Measurements from ENCODE around the gene CTIF. TPM values are rescaled to one million over a fixed set of nuclear protein-coding genes. Genes with fewer than 3 reads are reported as not detected.

CTIF gene
- total RNA-seq, 3 donors from 2014 or later = 13.2 to 50.3 (median 19.6) TPM

- H3K9me3 ChIP-seq = no peaks in the 10 kb centered on the region
- TF ChIP-seq CTCF (IDR thresholded peaks at IDR 0.05) = no peak
- no peak for ATAC-seq
- H3K4me1 ChIP-seq (ENCODE audit: low read depth) = peaks cover 6% of the 10 kb centered on the region
- intact Hi-C loops (cut with DNase I, micrococcal nuclease) = no loop called here
- no peak for DNase-seq
- H3K4me3 ChIP-seq = no peak overlapping the region
- H3K36me3 ChIP-seq (ENCODE audit: low read depth) = no peaks in the 10 kb centered on the region
Observed at GRCh38 chr18:48617844-48618497, 79.1 kb downstream of the CTIF start.

- ATAC-seq (no peak), DNase-seq (no peak)
- Histone ChIP-seq H3K36me3 (ENCODE audit: low read depth) (no peaks in the 10 kb centered on the region), H3K9me3 (no peaks in the 10 kb centered on the region), H3K4me1 (ENCODE audit: low read depth) (peaks cover 6% of the 10 kb centered on the region), H3K4me3 (no peak overlapping the region)
- TF ChIP-seq CTCF (IDR thresholded peaks at IDR 0.05) = no peak
- intact Hi-C loops (cut with DNase I, micrococcal nuclease) = no loop called here
Observed at GRCh38 chr18:48619016-48619415, 80.2 kb downstream of the CTIF start.

GRCh38 chr18:48619501-48619900 is 80.7 kb downstream of the CTIF start:
- DNase-seq (no peak), ATAC-seq (no peak)
- Histone ChIP-seq H3K36me3 (ENCODE audit: low read depth) (no peaks in the 10 kb centered on the region), H3K4me3 (no peak overlapping the region), H3K4me1 (ENCODE audit: low read depth) (peaks cover 6% of the 10 kb centered on the region), H3K9me3 (no peaks in the 10 kb centered on the region)
- intact Hi-C loops (cut with DNase I, micrococcal nuclease) = no loop called here
- no peak for TF ChIP-seq CTCF (IDR thresholded peaks at IDR 0.05)

GRCh38 chr18:48620071-48620470 is 81.2 kb downstream of the CTIF start:
- DNase-seq = no peak
- H3K4me1 ChIP-seq (ENCODE audit: low read depth) = peaks cover 6% of the 10 kb centered on the region
- no peak overlapping the region for H3K4me3 ChIP-seq
- no peaks in the 10 kb centered on the region for H3K36me3 ChIP-seq (ENCODE audit: low read depth)
- no peaks in the 10 kb centered on the region for H3K9me3 ChIP-seq
- no peak for TF ChIP-seq CTCF (IDR thresholded peaks at IDR 0.05)
- no peak for ATAC-seq
- intact Hi-C loops (cut with DNase I, micrococcal nuclease) = no loop called here

GRCh38 chr18:48621240-48621639 is 82.4 kb downstream of the CTIF start:
- H3K36me3 ChIP-seq (ENCODE audit: low read depth) = no peaks in the 10 kb centered on the region
- no peaks in the 10 kb centered on the region for H3K9me3 ChIP-seq
- DNase-seq (no peak), ATAC-seq (no peak)
- intact Hi-C loops (cut with DNase I, micrococcal nuclease) = no loop called here
- no peak overlapping the region for H3K4me3 ChIP-seq
- no peaks in the 10 kb centered on the region for H3K4me1 ChIP-seq (ENCODE audit: low read depth)
- no peak for TF ChIP-seq CTCF (IDR thresholded peaks at IDR 0.05)

Data from mucosa of descending colon (tissue), 3 donors.